ENCODE data around the gene EEFSEC.

The EEFSEC gene

GRCh38 chr3:128432301-128432970, 279.2 kb downstream of the EEFSEC start:
- Histone ChIP-seq H3K27me3 (ENCODE audit: control insufficient read depth, insufficient read depth, low read length) (peaks cover 69% of the 10 kb centered on the region), H3K4me1 (ENCODE audit: control insufficient read depth, insufficient read depth, low read length) (peaks cover 4% of the 10 kb centered on the region), H3K9me3 (ENCODE audit: control insufficient read depth, low read length) (no peaks in the 10 kb centered on the region), H3K36me3 (ENCODE audit: control insufficient read depth, insufficient read depth, low read length) (no peaks in the 10 kb centered on the region), H3K4me3 (ENCODE audit: low read length) (no peak overlapping the region), H3K9ac (ENCODE audit: low read length) (no peak overlapping the region)

- H3K27me3 ChIP-seq (ENCODE audit: control insufficient read depth, insufficient read depth, low read length) = peaks cover 65% of the 10 kb centered on the region
- H3K4me1 ChIP-seq (ENCODE audit: control insufficient read depth, insufficient read depth, low read length) = peaks cover 4% of the 10 kb centered on the region
Observed at GRCh38 chr3:128432971-128433836, 279.9 kb downstream of the EEFSEC start.

GRCh38 chr3:128433837-128434165, 280.5 kb downstream of the EEFSEC start:
- Histone ChIP-seq H3K9ac (ENCODE audit: low read length) (no peak overlapping the region), H3K4me3 (ENCODE audit: low read length) (no peak overlapping the region), H3K4me1 (ENCODE audit: control insufficient read depth, insufficient read depth, low read length) (peaks cover 4% of the 10 kb centered on the region), H3K9me3 (ENCODE audit: control insufficient read depth, low read length) (no peaks in the 10 kb centered on the region), H3K36me3 (ENCODE audit: control insufficient read depth, insufficient read depth, low read length) (no peaks in the 10 kb centered on the region), H3K27me3 (ENCODE audit: control insufficient read depth, insufficient read depth, low read length) (peaks cover 67% of the 10 kb centered on the region)

More at GRCh38 chr3:128432971-128433836, 279.9 kb downstream of the EEFSEC start:
- Histone ChIP-seq H3K36me3 (ENCODE audit: control insufficient read depth, insufficient read depth, low read length) (no peaks in the 10 kb centered on the region), H3K4me3 (ENCODE audit: low read length) (no peak overlapping the region), H3K9me3 (ENCODE audit: control insufficient read depth, low read length) (no peaks in the 10 kb centered on the region), H3K9ac (ENCODE audit: low read length) (no peak overlapping the region)

GRCh38 chr3:128434524-128434923, 281.2 kb downstream of the EEFSEC start:
- H3K27me3 ChIP-seq (ENCODE audit: control insufficient read depth, insufficient read depth, low read length) = peaks cover 72% of the 10 kb centered on the region
- H3K9ac ChIP-seq (ENCODE audit: low read length) = no peak overlapping the region

GRCh38 chr3:128435058-128435457, 281.8 kb downstream of the EEFSEC start:
- H3K9ac ChIP-seq (ENCODE audit: low read length) = no peak overlapping the region
- peaks cover 68% of the 10 kb centered on the region for H3K27me3 ChIP-seq (ENCODE audit: control insufficient read depth, insufficient read depth, low read length)
- H3K4me3 ChIP-seq (ENCODE audit: low read length) = no peak overlapping the region
- H3K9me3 ChIP-seq (ENCODE audit: control insufficient read depth, low read length) = no peaks in the 10 kb centered on the region
- peaks cover 4% of the 10 kb centered on the region for H3K4me1 ChIP-seq (ENCODE audit: control insufficient read depth, insufficient read depth, low read length)
- no peaks in the 10 kb centered on the region for H3K36me3 ChIP-seq (ENCODE audit: control insufficient read depth, insufficient read depth, low read length)

More at GRCh38 chr3:128434524-128434923, 281.2 kb downstream of the EEFSEC start:
- H3K4me1 ChIP-seq (ENCODE audit: control insufficient read depth, insufficient read depth, low read length) = peaks cover 4% of the 10 kb centered on the region
- H3K36me3 ChIP-seq (ENCODE audit: control insufficient read depth, insufficient read depth, low read length) = no peaks in the 10 kb centered on the region
- no peak overlapping the region for H3K4me3 ChIP-seq (ENCODE audit: low read length)
- H3K9me3 ChIP-seq (ENCODE audit: control insufficient read depth, low read length) = no peaks in the 10 kb centered on the region

- Histone ChIP-seq H3K9ac (ENCODE audit: low read length) (no peak overlapping the region), H3K4me1 (ENCODE audit: control insufficient read depth, insufficient read depth, low read length) (peaks cover 4% of the 10 kb centered on the region), H3K9me3 (ENCODE audit: control insufficient read depth, low read length) (no peaks in the 10 kb centered on the region), H3K4me3 (ENCODE audit: low read length) (no peak overlapping the region), H3K27me3 (ENCODE audit: control insufficient read depth, insufficient read depth, low read length) (peaks cover 64% of the 10 kb centered on the region), H3K36me3 (ENCODE audit: control insufficient read depth, insufficient read depth, low read length) (no peaks in the 10 kb centered on the region)
Observed at GRCh38 chr3:128435561-128435960, 282.3 kb downstream of the EEFSEC start.

GRCh38 chr3:128436214-128436613, 282.9 kb downstream of the EEFSEC start:
- Histone ChIP-seq H3K4me3 (ENCODE audit: low read length) (no peak overlapping the region), H3K4me1 (ENCODE audit: control insufficient read depth, insufficient read depth, low read length) (peaks cover 4% of the 10 kb centered on the region), H3K27me3 (ENCODE audit: control insufficient read depth, insufficient read depth, low read length) (peaks cover 59% of the 10 kb centered on the region), H3K9ac (ENCODE audit: low read length) (no peak overlapping the region), H3K36me3 (ENCODE audit: control insufficient read depth, insufficient read depth, low read length) (no peaks in the 10 kb centered on the region), H3K9me3 (ENCODE audit: control insufficient read depth, low read length) (no peaks in the 10 kb centered on the region)

- H3K4me1 ChIP-seq (ENCODE audit: control insufficient read depth, insufficient read depth, low read length) = no peaks in the 10 kb centered on the region
- no peak overlapping the region for H3K4me3 ChIP-seq (ENCODE audit: low read length)
- H3K27me3 ChIP-seq (ENCODE audit: control insufficient read depth, insufficient read depth, low read length) = peaks cover 35% of the 10 kb centered on the region
- H3K9ac ChIP-seq (ENCODE audit: low read length) = no peak overlapping the region
- H3K36me3 ChIP-seq (ENCODE audit: control insufficient read depth, insufficient read depth, low read length) = no peaks in the 10 kb centered on the region
- H3K9me3 ChIP-seq (ENCODE audit: control insufficient read depth, low read length) = no peaks in the 10 kb centered on the region
Observed at GRCh38 chr3:128438488-128439072, 285.3 kb downstream of the EEFSEC start.

GRCh38 chr3:128439226-128439625, 285.9 kb downstream of the EEFSEC start:
- Histone ChIP-seq H3K4me1 (ENCODE audit: control insufficient read depth, insufficient read depth, low read length) (no peaks in the 10 kb centered on the region), H3K9ac (ENCODE audit: low read length) (no peak overlapping the region), H3K9me3 (ENCODE audit: control insufficient read depth, low read length) (no peaks in the 10 kb centered on the region), H3K27me3 (ENCODE audit: control insufficient read depth, insufficient read depth, low read length) (peaks cover 33% of the 10 kb centered on the region), H3K4me3 (ENCODE audit: low read length) (no peak overlapping the region), H3K36me3 (ENCODE audit: control insufficient read depth, insufficient read depth, low read length) (no peaks in the 10 kb centered on the region)

GRCh38 chr3:128442070-128442469, 288.8 kb downstream of the EEFSEC start:
- Histone ChIP-seq H3K27me3 (ENCODE audit: control insufficient read depth, insufficient read depth, low read length) (peaks cover 14% of the 10 kb centered on the region), H3K4me3 (ENCODE audit: low read length) (no peak overlapping the region), H3K9ac (ENCODE audit: low read length) (no peak overlapping the region), H3K4me1 (ENCODE audit: control insufficient read depth, insufficient read depth, low read length) (no peaks in the 10 kb centered on the region), H3K9me3 (ENCODE audit: control insufficient read depth, low read length) (no peaks in the 10 kb centered on the region), H3K36me3 (ENCODE audit: control insufficient read depth, insufficient read depth, low read length) (no peaks in the 10 kb centered on the region)

- H3K9ac ChIP-seq (ENCODE audit: low read length) = no peak overlapping the region
- H3K4me3 ChIP-seq (ENCODE audit: low read length) = no peak overlapping the region
- H3K36me3 ChIP-seq (ENCODE audit: control insufficient read depth, insufficient read depth, low read length) = no peaks in the 10 kb centered on the region
- peaks cover 14% of the 10 kb centered on the region for H3K27me3 ChIP-seq (ENCODE audit: control insufficient read depth, insufficient read depth, low read length)
- H3K9me3 ChIP-seq (ENCODE audit: control insufficient read depth, low read length) = no peaks in the 10 kb centered on the region
- H3K4me1 ChIP-seq (ENCODE audit: control insufficient read depth, insufficient read depth, low read length) = no peaks in the 10 kb centered on the region
Observed at GRCh38 chr3:128442949-128443348, 289.7 kb downstream of the EEFSEC start.

GRCh38 chr3:128443771-128444170, 290.5 kb downstream of the EEFSEC start:
- H3K9ac ChIP-seq (ENCODE audit: low read length) = no peak overlapping the region
- H3K4me1 ChIP-seq (ENCODE audit: control insufficient read depth, insufficient read depth, low read length) = no peaks in the 10 kb centered on the region
- H3K4me3 ChIP-seq (ENCODE audit: low read length) = no peak overlapping the region
- no peaks in the 10 kb centered on the region for H3K9me3 ChIP-seq (ENCODE audit: control insufficient read depth, low read length)
- H3K27me3 ChIP-seq (ENCODE audit: control insufficient read depth, insufficient read depth, low read length) = peaks cover 8% of the 10 kb centered on the region
- H3K36me3 ChIP-seq (ENCODE audit: control insufficient read depth, insufficient read depth, low read length) = no peaks in the 10 kb centered on the region

Measured in mucosa of stomach (tissue), 1 donor.